Measurements from ENCODE around the gene LRP2.

DNA sequence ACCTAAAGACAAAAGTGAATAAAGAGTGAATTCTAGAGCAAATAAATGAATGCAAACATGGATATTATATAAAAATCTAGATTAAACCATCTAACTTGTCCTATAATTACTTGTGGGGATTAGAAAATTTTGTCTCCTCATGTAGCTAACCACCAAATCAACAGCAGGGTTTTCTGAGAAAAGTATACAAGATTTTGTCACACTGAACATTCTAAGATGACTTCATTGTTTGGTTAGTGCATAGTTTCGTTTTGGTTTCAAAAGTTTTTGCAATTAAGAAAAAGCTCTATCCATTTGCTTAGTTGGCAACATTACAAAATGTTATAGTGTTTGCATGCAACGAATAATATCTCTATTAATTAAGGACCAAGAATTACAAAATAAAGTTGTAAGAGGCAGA, 125.0 kb downstream of the LRP2 start:
- TF ChIP-seq EP300 (IDR thresholded peaks at IDR 0.05) (no peak), CTCF (IDR thresholded peaks at IDR 0.05) (no peak), POLR2A (IDR thresholded peaks at IDR 0.05) (no peak)
